H1 (cell line): ENCODE results near the gene PPOX.

Source experiments
- ASH2L ChIP-seq: fragments of 200-600, 300-600 bp; sonication (generic); IDR thresholded peaks from one replicate; pipeline ENCODE4 v1.7.1; 2017; ENCODE audit warnings: low read length
- CBX5 ChIP-seq: fragments of 300-800, 300-1000 bp; sonication (generic); IDR thresholded peaks from 2 replicates; pipeline ENCODE4 v1.7.1; 2016; ENCODE audit warnings: antibody characterized with exemption, low read length, low read depth
- EP300 ChIP-seq, 2 experiments: IDR thresholded peaks; 1 replicate in 1 of 2; 2 replicates in 1 of 2; pipeline ENCODE4 v1.6.1; 2011 to 2012; ENCODE audit warnings: low read depth in 2 of 2, low read length in 2 of 2, mild to moderate bottlenecking in 2 of 2, borderline replicate concordance in 1 of 2, inconsistent platforms in 1 of 2, moderate library complexity in 1 of 2
- HDAC6 ChIP-seq: IDR thresholded peaks from one replicate; pipeline ENCODE4 v1.7.1; 2012; ENCODE audit warnings: low read depth, mild to moderate bottlenecking, inconsistent platforms, low read length, moderate library complexity
- MAX ChIP-seq: IDR thresholded peaks from 2 replicates; pipeline ENCODE4 v1.6.1; 2012; ENCODE audit warnings: inconsistent platforms
- NRF1 ChIP-seq: IDR thresholded peaks from 2 replicates; pipeline ENCODE4 v1.6.1; 2011; ENCODE audit warnings: mild to moderate bottlenecking, low read depth, low read length, improper control_type of control experiment
- POLR2A ChIP-seq, 2 experiments: IDR thresholded peaks; 1 replicate in 1 of 2; 2 replicates in 1 of 2; pipeline ENCODE4 v1.6.1; 2011; ENCODE audit warnings: low read depth in 2 of 2, low read length in 2 of 2, mild to moderate bottlenecking in 2 of 2; ENCODE audit errors: control extremely low read depth in 1 of 2
- POLR2AphosphoS5 ChIP-seq: IDR thresholded peaks from 2 replicates; pipeline ENCODE4 v1.6.1; 2011; ENCODE audit warnings: low read depth, low read length
- TAF1 ChIP-seq: IDR thresholded peaks from 2 replicates; pipeline ENCODE4 v1.6.1; 2011; ENCODE audit warnings: mild to moderate bottlenecking, low read depth, low read length
- TAF7 ChIP-seq: optimal IDR thresholded peaks from 2 replicates; pipeline ENCODE3; 2011; ENCODE audit warnings: low read depth, mild to moderate bottlenecking, inconsistent platforms, low read length, moderate library complexity, borderline replicate concordance
- ZNF274 ChIP-seq: IDR thresholded peaks from 2 replicates; pipeline ENCODE4 v1.7.0; 2012; ENCODE audit warnings: low read length, borderline replicate concordance; ENCODE audit errors: extremely low read depth
- TF ChIP-seq, protein P1 (sequence below), 3 experiments: IDR thresholded peaks; 1 replicate in 2 of 3; 2 replicates in 1 of 3; pipeline versions ENCODE4 v1.5.1 to v1.6.1; 2011; ENCODE audit warnings: low read length in 3 of 3, mild to moderate bottlenecking in 3 of 3, inconsistent platforms in 2 of 3, low read depth in 1 of 3, moderate library complexity in 1 of 3; ENCODE audit not compliant: insufficient read depth in 1 of 3; ENCODE audit errors: control extremely low read depth in 1 of 3
- TF ChIP-seq, protein P2 (sequence below): IDR thresholded peaks from 2 replicates; pipeline ENCODE4 v1.6.1; 2011; ENCODE audit warnings: low read length, improper control_type of control experiment

GRCh38 chr1:161153682-161154337 is 12.4 kb upstream of the PPOX start, which contains the start of gene UFC1:
- peak; percentile 97 for TF ChIP-seq POLR2AphosphoS5
- TF ChIP-seq NRF1 = no peak
- TF ChIP-seq POLR2A (IDR thresholded peaks at IDR 0.05; ENCODE audit: control extremely low read depth in 1 of 2, low read depth in 2 of 2, low read length in 2 of 2) = peak; percentile 84 to 94
- TF ChIP-seq, protein P1, sequence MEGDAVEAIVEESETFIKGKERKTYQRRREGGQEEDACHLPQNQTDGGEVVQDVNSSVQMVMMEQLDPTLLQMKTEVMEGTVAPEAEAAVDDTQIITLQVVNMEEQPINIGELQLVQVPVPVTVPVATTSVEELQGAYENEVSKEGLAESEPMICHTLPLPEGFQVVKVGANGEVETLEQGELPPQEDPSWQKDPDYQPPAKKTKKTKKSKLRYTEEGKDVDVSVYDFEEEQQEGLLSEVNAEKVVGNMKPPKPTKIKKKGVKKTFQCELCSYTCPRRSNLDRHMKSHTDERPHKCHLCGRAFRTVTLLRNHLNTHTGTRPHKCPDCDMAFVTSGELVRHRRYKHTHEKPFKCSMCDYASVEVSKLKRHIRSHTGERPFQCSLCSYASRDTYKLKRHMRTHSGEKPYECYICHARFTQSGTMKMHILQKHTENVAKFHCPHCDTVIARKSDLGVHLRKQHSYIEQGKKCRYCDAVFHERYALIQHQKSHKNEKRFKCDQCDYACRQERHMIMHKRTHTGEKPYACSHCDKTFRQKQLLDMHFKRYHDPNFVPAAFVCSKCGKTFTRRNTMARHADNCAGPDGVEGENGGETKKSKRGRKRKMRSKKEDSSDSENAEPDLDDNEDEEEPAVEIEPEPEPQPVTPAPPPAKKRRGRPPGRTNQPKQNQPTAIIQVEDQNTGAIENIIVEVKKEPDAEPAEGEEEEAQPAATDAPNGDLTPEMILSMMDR (IDR thresholded peaks at IDR 0.05; ENCODE audit: control extremely low read depth in 1 of 3, insufficient read depth in 1 of 3, low read depth in 1 of 3, low read length in 3 of 3) = no peak
- no peak for TF ChIP-seq CBX5
- peak; percentile 95 for TF ChIP-seq ASH2L
- TF ChIP-seq, protein P2, sequence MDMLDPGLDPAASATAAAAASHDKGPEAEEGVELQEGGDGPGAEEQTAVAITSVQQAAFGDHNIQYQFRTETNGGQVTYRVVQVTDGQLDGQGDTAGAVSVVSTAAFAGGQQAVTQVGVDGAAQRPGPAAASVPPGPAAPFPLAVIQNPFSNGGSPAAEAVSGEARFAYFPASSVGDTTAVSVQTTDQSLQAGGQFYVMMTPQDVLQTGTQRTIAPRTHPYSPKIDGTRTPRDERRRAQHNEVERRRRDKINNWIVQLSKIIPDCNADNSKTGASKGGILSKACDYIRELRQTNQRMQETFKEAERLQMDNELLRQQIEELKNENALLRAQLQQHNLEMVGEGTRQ = no peak
- 0 out of 3 replicates have a peak, but pooled peaks of 1 of the 2 experiments have one; percentile 2 for TF ChIP-seq EP300 (IDR thresholded peaks at IDR 0.05; ENCODE audit: borderline replicate concordance in 1 of 2, low read depth in 2 of 2, low read length in 2 of 2)
- TF ChIP-seq ZNF274 = no peak
- TF ChIP-seq MAX = peak; percentile 85
- TF ChIP-seq TAF7 = peak; percentile 84
- TF ChIP-seq HDAC6 = no peak
- peak; percentile 97 for TF ChIP-seq TAF1
